Activated T-cell treated with anti-CD3 and anti-CD28 coated beads, Interleukin-2, amount 50 U/mL, for 1 hour (primary cell): ENCODE measurements around the gene CDH15.

Experiments used
- DNase-seq: peaks from one replicate; pipeline ENCODE4 v3.0.0-alpha.2; 2020

Gene CDH15

GRCh38 chr16:89171216-89172170 lies at the start of gene CDH15:
Gene CDH15, plus strand, starts transcription at chr16:89171748. Its CDS starts 84 bp downstream, at chr16:89171832.
- peak; percentile 96 for DNase-seq

GRCh38 chr16:89122322-89122851 lies 49.2 kb upstream of the CDH15 start:
- peak; percentile 74 for DNase-seq

- no peak for DNase-seq
Observed at GRCh38 chr16:89123001-89123830, 48.3 kb upstream of the CDH15 start.

- no peak for DNase-seq
Observed at GRCh38 chr16:89123831-89124100, 47.8 kb upstream of the CDH15 start.

GRCh38 chr16:89129378-89129777 lies 42.2 kb upstream of the CDH15 start:
- DNase-seq = no peak

- no peak for DNase-seq
Observed at GRCh38 chr16:89130448-89130847, 41.1 kb upstream of the CDH15 start.

- no peak for DNase-seq
Observed at GRCh38 chr16:89131783-89132182, 39.8 kb upstream of the CDH15 start.

GRCh38 chr16:89132194-89133005 lies 39.1 kb upstream of the CDH15 start:
- no peak for DNase-seq

GRCh38 chr16:89133457-89134127 lies 38.0 kb upstream of the CDH15 start:
- no peak for DNase-seq

GRCh38 chr16:89134269-89134668 lies 37.3 kb upstream of the CDH15 start:
- DNase-seq = no peak

GRCh38 chr16:89135166-89135565 lies 36.4 kb upstream of the CDH15 start:
- no peak for DNase-seq

- DNase-seq = no peak
Observed at GRCh38 chr16:89135971-89136765, 35.4 kb upstream of the CDH15 start.

GRCh38 chr16:89136931-89137330 lies 34.6 kb upstream of the CDH15 start:
- no peak for DNase-seq

- no peak for DNase-seq
Observed at GRCh38 chr16:89137666-89138512, 33.7 kb upstream of the CDH15 start.

- DNase-seq = no peak
Observed at GRCh38 chr16:89138513-89138795, 33.1 kb upstream of the CDH15 start.

- DNase-seq = no peak
Observed at GRCh38 chr16:89138843-89139520, 32.6 kb upstream of the CDH15 start.

- DNase-seq = no peak
Observed at GRCh38 chr16:89139907-89140361, 31.6 kb upstream of the CDH15 start.

- no peak for DNase-seq
Observed at GRCh38 chr16:89140401-89140800, 31.1 kb upstream of the CDH15 start.

- no peak for DNase-seq
Observed at GRCh38 chr16:89140981-89141883, 30.3 kb upstream of the CDH15 start.
